ENCODE measurements around the gene TBC1D32.
A peak's percentile ranks its signal among the peaks of the same experiment; 100 is the strongest.
"Not testable (repeated sequence)": the region's sequence is repeated elsewhere in the genome, so short reads cannot be mapped to it uniquely, and the experiment has no call there.

Gene TBC1D32

DNA sequence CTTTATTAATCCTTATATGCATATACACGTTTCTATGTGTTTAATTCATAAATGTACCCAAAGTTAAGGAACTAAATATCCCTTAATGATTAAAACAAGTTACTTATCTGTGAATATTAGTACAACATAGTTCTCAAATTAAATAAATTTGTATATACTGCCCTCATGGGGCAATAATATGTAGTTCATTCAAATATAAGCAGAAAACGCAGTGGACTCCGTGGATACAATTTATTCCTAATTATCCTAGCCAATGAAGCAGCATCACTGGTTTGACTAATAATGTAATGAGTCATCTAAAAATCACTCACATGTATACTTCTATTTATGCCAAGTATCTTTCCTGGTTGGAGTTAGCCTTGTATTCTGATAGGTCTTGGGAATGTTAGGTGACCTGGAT lies 111.6 kb downstream of the TBC1D32 start:
- TF ChIP-seq CTCF (IDR thresholded peaks at IDR 0.05; ENCODE audit: low read depth, low read length): peak; percentile 8
- peak; percentile 8 for DNase-seq (ENCODE audit: extremely low read depth, low read depth)

DNA sequence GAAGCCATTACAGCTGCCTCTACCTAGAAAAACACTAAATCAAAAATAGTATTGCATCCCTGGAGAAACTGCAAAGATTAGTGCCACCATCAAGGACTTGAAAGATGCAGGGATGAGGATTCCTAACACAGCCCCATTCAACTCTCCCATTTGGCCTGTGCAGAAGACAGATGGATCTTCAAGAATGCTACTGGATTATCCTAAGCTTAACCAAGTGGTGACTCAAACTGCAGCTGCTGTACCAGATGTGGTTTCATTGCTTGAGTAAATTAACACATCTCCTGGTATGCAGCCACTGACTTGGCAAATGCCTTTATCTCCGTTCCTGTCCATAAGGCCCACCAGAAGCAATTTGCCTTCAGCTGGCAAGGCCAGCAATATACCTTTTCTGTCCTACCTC lies 117.4 kb downstream of the TBC1D32 start:
- TF ChIP-seq CTCF (IDR thresholded peaks at IDR 0.05; ENCODE audit: low read depth, low read length): no peak
- no peak for DNase-seq (ENCODE audit: extremely low read depth, low read depth)

DNA sequence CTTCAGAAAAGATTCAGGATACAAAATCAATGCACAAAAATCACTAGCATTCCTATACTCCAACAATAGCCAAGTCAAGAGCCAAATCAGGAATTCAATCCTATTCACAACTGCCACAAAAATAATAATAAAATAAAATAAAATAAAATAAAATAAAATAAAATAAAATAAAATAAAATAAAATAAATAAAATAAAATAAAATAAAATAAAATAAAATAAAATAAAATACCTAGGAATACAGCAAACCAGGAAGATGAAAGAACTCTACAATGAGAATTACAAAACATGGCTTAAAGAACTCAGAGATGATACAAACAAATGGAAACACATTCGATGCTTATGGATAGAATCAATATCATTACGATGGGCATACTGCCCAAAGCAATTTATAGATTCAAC lies 120.9 kb downstream of the TBC1D32 start:
- not testable (repeated sequence) for DNase-seq (ENCODE audit: extremely low read depth, low read depth)

DNA sequence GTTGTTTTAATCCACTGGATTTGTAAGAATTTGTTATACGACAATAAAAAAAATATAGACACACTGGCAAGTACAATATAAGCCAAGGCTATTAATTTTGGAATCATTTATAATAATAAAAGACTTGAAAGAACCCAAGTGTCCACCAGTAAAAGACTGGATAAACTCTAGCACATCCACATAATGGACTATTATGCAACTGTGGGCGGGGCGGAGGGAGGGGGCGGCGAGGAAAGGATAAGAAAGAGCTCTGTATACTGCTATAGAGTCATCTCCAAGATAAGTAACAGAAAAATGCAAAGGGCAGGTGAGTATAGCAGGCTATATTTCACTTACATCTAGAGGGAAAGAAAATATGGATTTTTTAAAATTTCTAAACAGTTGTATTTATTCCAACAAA lies 123.3 kb downstream of the TBC1D32 start:
- TF ChIP-seq CTCF (IDR thresholded peaks at IDR 0.05; ENCODE audit: low read depth, low read length): no peak
- DNase-seq (ENCODE audit: extremely low read depth, low read depth): no peak

- no peak for DNase-seq (ENCODE audit: extremely low read depth, low read depth)
- no peak for TF ChIP-seq CTCF (IDR thresholded peaks at IDR 0.05; ENCODE audit: low read depth, low read length)
Observed at GRCh38 chr6:121205569-121205968, 128.7 kb downstream of the TBC1D32 start.

DNA sequence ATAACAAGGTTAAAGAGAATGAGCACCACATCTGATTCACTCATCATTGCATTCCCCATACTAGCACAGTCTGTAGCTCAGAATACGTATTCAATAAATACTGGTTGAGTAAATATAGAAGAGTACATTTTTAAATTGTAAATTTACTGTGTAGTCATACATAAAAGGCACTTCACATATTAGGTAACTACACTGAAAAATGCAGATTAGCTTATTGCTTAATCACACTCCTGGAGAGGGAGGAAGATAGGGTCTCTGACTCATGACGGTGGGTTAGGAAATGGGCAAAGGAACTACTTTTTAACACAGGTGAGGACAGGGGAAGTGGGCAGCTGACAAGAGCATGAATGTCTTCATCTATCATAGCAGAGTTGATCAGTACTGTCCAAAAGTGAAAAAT lies 133.2 kb downstream of the TBC1D32 start:
- TF ChIP-seq CTCF (IDR thresholded peaks at IDR 0.05; ENCODE audit: low read depth, low read length): no peak
- no peak for DNase-seq (ENCODE audit: extremely low read depth, low read depth)

- not testable (repeated sequence) for DNase-seq (ENCODE audit: extremely low read depth, low read depth)
Observed at GRCh38 chr6:121196042-121196441, 138.2 kb downstream of the TBC1D32 start.

DNA sequence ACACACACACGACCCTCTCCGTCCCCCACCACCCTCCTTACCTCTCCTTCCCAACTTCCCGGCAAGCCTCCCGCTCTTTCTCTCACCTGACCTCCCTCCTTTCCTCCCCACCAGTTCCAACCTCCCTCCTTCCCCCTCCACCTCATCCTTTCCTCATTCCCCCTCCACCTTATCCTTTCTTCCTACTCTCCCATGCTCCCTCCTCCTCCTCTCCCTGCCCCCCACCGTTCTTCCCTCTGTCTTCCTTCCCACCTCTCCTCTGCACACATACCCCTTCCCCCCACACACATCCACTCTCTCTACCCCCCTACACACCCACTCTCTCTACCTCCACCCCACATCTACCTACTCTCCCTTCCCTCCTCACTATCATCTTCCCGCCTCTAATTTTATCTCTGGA lies 144.2 kb downstream of the TBC1D32 start:
- DNase-seq (ENCODE audit: extremely low read depth, low read depth): no peak
- TF ChIP-seq CTCF (IDR thresholded peaks at IDR 0.05; ENCODE audit: low read depth, low read length): no peak

DNA sequence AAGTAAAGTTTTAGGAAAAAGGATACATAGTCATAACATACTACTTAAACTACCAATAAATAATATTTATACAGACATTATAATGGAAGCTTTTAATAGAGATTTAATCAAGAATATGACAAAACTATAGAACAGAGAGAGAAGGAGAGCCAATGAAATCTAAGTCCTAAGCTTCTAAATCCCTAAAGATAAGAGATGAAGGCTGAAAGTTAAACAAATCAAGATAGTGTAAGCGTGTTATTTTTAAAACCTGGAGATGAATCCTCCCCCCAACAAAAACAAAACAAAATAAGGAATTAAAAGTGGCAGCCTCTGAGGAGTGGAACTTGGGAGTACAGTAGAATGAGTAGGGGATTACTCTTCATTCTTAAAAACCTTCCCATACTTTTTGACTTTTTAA lies 145.9 kb downstream of the TBC1D32 start:
- DNase-seq (ENCODE audit: extremely low read depth, low read depth): no peak

More for the DNA sequence above, 145.9 kb downstream of the TBC1D32 start:
- TF ChIP-seq CTCF (IDR thresholded peaks at IDR 0.05; ENCODE audit: low read depth, low read length): no peak
